GM18873 (cell line): ENCODE data around the gene SLAMF9.

Experiments used
- ATAC-seq: cut with Tn5 transposase; IDR thresholded peaks from one replicate; pipeline ENCODE4 v1.9.1; 2021; ENCODE audit warnings: mild to moderate bottlenecking, moderate library complexity, moderate number of reproducible peaks; ENCODE audit not compliant: unreplicated experiment, low FRiP score

Gene SLAMF9

DNA sequence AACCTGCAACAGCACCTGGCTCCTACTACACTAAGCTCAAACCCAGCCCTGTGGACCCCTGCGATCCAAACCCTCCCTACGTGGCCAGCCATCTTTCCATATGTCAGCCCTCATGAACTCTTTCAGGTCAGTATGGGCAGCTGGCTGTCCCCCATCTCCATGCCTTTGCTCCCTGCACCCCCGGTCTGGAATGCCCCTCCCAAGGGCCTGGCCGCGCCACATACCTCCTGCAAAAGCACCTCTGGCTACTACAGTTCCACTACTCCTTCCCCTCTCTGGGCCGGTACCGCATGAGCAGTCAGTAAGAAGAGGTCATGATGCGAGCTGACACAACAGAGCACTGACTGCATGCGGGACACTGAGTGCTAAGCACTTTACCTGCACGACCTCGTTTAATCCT is 18.7 kb downstream of the SLAMF9 start:
- no peak for ATAC-seq

- ATAC-seq, result no peak
These were observed 19.6 kb downstream of the SLAMF9 start for GRCh38 chr1:159934136-159935039.

DNA sequence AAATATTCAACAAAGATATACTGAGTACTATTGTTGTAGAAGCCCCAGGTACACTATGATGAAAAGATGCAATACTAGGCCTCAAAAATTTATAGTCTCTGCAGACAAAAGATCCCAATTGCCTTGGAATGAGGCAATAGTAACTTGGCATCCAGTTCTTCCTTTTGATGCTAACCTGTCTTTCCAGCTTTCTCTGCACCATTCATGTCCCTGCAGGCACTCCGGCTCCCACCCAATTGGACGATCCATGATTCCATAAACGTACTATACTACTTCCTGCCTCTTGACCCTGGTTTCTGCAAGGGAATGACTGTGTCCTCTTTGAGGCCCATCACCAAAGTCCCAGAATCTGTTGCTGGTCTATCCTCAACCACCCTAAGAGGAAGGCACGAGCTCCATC is 20.7 kb downstream of the SLAMF9 start:
- no peak for ATAC-seq

DNA sequence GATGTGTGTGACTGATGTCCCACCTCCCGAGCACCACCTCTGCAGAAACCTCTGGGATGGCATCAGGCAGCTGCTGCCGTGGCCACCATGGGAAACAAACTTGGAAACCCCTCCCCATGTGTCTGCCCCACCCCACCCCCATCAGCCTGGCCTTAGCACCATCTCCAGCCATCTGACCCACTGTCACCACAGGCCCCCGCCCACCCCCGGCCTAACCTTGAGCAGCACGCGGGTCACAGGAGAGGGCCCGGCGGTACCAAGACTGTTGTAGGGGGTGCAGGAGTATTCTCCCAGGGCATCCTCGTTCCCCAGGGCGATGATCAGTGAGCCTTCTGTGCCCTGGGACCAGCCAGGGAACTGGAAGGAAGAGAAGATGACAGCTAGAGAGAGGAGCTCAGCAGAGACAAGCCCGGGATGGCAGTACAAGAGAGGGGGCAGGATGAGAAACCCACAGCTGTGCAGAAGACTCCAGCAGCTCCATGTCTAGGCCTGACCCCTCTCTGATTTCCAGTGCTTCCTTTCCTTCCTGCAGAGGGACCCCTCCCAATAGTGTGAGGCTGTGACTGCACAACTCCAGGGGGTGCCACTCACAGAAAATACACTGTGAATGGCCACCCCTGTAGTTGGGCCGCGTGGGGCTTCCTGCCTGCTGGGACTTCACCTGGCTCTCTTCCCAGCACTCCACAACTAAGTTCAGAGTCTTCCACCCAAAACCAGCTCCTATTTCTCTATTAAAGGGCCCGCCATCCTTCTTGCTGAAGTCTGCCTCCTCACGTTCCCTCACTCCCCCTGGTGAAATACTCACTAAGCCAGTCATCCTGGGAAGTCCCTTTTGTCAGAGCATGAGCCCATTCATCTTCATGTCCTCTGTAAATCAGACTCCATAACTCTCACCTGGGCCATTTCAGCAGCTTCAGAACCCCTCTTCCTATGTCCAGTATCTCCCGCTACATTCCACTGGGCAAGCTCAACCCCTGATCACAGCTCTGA is 21.4 kb downstream of the SLAMF9 start:
- ATAC-seq, result no peak

DNA sequence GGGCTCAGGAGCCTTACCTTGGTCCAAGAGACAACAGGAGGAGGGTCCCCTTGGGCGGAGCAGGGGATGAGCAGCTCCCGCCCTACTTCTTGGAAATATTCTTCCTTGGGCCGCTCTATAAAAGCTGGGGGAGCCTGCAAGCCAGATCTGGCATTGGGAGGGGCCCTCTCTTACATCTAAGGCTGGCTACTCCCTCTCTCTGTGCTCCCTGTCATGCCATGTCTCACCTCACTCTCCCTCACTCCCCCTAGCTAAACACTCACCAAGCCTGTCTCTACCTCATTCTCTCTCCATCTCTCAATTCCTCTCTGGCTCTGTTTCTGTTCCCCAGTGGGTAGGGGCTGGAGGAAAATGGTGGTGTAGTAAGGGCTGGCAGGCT is 22.3 kb downstream of the SLAMF9 start:
- no peak for ATAC-seq

GRCh38 chr1:159931101-159931794 is 22.8 kb downstream of the SLAMF9 start:
- no peak for ATAC-seq

- no peak for ATAC-seq
These were observed 23.4 kb downstream of the SLAMF9 start for GRCh38 chr1:159930634-159931033.

GRCh38 chr1:159930216-159930615 is 23.8 kb downstream of the SLAMF9 start:
- no peak for ATAC-seq

- ATAC-seq, result no peak
These were observed 24.6 kb downstream of the SLAMF9 start for GRCh38 chr1:159929155-159930051.

DNA sequence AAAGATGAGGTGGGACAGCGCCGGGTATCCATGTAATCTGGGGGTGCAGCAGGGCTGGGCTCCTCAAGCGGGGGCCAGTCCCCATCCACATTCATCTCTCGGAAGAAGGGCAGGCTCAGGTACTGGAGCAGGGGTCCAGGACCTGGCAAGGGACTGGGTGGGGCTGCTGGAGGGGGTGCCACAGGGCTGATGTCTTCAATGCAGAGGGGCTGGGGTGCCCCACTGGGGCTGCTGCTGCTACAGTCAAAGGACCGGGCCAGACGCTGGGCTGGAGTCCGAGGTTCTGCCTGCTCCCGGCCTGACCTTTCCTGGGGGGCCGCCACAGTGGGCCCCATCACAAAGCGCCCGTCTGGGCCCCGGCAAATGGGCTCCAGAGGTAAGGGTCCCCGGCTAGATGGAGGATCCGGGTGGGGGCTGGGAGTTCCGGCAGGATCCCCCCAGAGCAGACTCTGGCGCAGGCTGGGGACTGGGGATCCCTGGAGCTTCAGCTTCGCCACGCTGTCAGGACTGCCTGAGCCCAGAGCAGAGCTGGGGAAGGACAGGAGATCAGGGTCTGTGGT is 25.5 kb downstream of the SLAMF9 start:
- ATAC-seq, result no peak

DNA sequence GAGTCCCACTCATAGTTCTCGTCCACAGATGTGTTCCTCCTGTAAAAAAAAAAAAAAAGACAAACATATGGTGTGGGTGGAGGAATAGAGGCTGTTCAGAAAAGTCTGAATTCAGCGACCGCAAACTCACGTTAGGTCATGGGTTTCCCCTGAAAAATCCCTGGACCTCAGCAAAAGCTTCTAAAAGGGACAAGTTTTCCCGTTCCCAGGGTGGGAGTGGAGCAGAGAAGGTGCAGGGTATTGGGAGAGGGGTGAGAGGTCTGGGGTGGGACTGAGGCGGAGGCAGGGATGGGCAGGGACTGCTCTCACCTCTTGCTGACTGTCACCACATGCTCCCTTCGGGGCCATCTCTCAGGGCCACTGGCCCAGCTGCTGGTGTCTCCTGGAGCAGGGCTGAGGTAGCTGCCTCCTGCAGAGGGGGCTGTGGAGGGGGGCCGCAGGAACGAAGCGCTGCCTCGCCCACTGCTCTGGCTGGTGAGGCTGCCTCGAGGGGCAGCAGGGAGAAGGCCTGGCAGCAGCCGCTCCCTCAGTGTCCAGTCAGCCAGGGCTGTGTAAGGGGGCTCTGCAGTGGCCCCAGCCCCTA is 26.1 kb downstream of the SLAMF9 start:
- no peak for ATAC-seq

DNA sequence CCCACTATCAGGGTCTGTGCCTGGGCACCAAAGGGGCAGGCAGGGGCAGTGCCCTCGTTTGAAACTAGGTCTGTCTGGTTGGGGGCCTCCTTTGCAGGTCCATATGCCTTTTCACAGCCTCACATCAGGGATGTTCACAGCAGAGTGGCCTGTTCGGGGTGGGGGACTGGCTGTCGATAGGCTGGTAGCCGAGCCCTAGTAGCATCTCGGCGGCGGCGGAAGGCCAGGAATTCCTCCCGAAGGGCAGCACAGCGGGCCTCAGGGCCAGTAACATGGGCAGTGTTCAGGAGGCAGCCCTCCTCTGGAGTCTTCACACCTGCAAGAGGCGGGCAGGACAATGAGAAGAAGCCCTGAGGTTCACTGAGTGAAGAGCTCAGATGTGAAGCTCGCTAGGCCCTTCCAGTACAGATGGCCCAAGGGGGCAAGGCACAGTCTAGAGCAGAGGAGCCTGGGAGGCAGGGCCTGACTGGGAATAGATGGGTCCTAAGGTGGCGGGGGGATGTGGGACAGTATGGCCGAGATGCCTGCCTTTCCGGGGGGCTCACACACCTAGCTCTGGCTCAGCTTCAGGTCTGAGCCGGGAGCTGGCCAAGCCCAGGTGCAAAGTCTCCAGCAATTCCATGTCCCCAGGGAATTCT is 26.7 kb downstream of the SLAMF9 start:
- no peak for ATAC-seq

DNA sequence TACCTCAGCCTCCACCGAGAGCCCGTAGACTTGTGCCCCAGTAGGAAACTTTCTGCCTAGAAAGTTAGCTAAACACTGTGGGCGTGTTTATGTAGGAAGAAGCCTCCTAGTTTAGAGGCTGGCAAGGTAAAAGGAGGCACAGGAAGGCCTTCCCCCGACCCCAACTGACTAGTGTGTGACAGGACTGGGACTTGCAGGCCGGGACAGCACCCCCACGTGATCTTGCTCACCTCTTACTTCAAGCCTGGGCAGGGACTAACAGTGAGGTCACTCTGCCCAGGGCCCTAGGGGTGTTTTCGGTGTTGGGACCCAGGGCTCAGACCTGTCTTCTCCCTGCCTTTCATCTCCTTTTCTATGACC is 28.3 kb downstream of the SLAMF9 start:
- peak; percentile 9 for ATAC-seq

DNA sequence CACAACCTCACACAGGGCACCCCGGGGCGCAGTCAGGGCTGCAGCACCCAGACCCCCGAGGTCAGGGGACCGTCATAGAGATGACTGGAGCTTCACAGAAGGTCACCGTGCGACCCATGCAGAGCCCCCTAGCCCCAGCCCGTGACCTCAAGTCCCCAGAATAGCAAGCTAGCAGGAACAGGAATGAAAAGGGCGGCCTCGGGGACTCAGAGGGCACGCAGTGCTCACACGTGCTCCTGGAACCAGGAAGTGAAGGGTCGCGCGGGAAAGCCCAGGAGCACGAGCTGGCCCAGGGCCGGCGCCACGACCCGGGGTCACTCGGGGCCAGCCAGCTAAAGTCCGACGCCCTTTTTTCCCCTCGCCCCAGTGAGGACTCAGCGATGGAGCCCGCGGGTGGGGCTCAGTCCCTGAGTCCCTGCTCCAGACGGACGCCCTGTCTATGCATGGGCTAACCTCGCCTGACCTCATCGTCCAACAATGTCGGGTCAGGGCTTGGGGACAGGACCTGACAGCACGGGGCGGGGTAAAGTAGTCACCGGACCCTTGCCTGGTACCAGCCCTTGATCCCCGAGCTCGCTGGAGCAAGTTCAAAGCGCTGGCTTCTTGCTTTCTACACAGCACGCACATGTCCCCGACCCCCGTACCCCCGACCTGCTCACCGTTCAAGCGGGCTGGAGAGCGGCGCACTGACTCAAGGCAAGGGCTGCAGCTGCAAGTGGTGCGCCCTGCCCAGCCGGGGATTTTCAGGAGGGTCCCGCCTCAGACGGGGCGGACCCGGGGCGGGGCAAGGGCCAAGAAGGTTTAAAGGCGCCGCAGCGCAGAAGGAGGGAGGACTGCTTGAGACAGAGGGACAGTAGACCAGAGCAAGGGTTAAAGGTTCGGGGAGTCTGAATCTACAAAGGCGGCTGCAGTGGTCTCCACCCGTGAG is 29.0 kb downstream of the SLAMF9 start, which contains the start of gene TAGLN2:
TSS of gene TAGLN2 (minus strand) at position 717 of the 928 bp plus-strand sequence. CDS start 4,998 bp downstream, outside the sequence.
- peak; percentile 54 for ATAC-seq

DNA sequence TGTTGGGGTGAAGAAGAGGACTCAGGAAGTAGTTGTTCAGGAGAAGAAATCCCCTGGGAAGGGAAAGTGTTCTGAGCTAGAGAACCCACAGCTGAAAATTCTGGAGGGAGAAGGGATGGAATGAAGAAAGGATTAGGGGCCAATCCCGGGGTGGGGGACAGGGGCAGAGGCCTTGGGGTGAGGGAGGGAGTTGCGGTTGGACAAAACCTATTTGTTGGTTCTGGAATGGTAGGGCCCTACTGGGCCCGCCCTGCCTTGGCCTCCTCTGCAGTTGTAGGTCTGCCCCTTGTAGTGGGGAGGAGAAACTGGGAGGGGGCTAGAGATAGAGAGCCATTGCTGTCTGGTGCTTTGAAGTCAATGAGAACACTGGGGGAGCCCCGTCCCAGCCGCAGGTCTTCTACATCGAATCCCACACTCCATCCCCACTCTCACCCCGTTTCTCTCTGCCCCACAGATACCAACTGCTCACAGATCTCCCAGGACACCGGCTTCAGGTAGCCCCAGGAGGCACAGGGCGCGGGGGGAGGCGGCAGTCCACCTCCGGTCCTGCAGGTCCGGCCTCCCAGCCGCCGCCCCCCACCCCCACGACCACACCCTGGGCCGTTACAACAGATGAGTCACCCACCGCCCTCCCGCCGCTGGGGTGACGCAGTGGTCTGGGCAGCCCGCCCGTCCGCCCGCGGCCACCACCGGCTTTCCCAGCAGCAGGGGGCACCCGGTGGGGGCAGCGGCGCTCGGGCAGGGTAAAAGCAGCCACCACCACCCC is 29.8 kb downstream of the SLAMF9 start:
- no peak for ATAC-seq

GRCh38 chr1:159923203-159924024 is 30.6 kb downstream of the SLAMF9 start:
- peak; percentile 23 for ATAC-seq
